Measurements from ENCODE around the gene HLA-DQA2.
"Not testable (repeated sequence)": the region's sequence is repeated elsewhere in the genome, so short reads cannot be mapped to it uniquely, and the experiment has no call there.

HLA-DQA2 gene

GRCh38 chr6:32782923-32783322, 41.7 kb downstream of the HLA-DQA2 start:
- not testable (repeated sequence) for DNase-seq

DNA sequence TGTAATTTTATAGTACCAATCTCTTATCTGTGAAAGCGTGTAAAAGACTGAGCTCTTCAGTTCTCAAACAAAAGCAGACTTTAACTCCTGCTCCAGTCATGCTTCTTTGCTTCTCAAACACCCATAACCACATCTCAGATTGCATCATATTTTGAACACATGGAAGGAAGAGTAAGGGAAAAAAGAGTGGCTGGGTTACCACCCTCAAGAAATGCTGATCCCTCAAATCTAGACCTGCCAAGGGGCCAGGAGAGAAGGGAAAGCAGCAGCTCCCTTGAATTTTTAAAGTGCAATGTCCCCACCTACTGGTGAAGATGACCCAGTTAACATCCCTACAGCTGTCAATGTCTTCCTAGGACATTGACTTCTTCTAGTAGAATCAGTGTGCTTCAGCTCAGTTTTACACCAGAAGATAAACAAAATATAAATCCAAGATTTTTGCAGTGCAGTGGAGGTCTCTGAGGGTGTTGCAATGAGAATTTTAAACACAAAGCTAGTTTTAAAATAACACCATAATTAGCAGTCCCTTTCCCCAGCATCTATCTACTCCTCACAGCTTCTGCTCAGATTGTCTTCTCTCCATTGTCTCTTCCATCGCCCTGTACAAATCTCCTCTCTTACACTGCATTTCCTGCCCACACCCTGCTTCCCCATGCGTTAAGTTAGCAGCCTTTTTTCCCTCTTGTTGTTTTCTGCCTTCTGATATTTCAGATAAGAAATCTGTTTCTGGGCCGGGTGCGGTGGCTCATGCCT, 44.8 kb downstream of the HLA-DQA2 start:
- no peak for DNase-seq

DNA sequence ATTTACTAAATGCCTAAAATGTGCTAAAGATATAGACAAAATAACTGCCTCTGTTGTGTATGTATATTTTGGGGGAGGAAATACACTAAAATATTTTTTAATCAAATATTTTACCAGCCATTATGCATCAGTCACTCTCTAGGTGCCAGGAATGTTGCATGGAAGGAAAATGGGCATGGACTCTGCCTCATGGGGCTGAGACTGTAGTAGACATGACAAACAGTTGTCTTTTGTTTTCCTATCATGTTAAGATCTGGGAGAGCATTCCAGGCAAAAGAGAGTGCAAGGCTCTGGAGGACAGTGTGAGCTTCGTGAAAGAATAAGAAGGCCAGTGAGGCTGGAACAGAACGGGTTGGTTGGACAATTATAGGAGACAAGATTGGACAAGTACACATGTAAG, 49.1 kb downstream of the HLA-DQA2 start:
- DNase-seq: no peak

DNA sequence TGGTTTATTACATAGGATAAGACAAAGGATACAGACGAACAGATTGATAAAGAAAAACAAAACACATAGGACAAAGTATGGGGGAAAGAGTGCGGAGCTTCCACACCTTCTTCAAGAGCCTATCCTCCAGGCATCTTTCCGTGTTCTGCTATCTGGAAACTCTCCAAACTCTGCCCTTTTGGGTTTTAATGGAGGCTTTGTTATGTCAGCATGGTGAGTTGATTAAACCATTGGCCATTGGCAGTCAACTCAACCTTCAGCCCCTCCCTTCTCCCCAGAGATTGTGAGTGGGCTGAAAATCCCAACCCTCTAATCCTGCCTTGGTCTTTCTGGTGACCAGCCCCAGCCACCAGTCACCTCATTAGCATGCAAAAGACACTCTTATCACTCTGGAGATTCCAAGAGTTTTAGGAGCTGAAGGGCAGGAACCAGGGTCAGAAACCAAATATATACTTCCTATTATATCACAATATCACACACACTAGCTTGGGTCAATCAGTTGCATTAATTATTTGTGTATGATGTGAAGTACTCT, 51.8 kb downstream of the HLA-DQA2 start:
- no peak for DNase-seq

GRCh38 chr6:32794510-32794909, 53.3 kb downstream of the HLA-DQA2 start:
- DNase-seq: no peak
